VCaP (cell line): ENCODE results near the gene FER1L5.

Experiments
- H3K27ac ChIP-seq: fragments of 450-650 bp; 2 replicates; pipeline ENCODE4 v1.5.1; 2017
- TF ChIP-seq, protein P1 (sequence below): fragments of 450-650 bp; conservative IDR thresholded peaks from 2 replicates; pipeline ENCODE4 v1.5.1; 2017; ENCODE audit warnings: mild to moderate bottlenecking, moderate library complexity

FER1L5 gene

GRCh38 chr2:96623116-96623515, 19.4 kb upstream of the FER1L5 start:
- H3K27ac ChIP-seq = no peak overlapping the region
- TF ChIP-seq, protein P1, sequence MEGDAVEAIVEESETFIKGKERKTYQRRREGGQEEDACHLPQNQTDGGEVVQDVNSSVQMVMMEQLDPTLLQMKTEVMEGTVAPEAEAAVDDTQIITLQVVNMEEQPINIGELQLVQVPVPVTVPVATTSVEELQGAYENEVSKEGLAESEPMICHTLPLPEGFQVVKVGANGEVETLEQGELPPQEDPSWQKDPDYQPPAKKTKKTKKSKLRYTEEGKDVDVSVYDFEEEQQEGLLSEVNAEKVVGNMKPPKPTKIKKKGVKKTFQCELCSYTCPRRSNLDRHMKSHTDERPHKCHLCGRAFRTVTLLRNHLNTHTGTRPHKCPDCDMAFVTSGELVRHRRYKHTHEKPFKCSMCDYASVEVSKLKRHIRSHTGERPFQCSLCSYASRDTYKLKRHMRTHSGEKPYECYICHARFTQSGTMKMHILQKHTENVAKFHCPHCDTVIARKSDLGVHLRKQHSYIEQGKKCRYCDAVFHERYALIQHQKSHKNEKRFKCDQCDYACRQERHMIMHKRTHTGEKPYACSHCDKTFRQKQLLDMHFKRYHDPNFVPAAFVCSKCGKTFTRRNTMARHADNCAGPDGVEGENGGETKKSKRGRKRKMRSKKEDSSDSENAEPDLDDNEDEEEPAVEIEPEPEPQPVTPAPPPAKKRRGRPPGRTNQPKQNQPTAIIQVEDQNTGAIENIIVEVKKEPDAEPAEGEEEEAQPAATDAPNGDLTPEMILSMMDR = no peak

DNA sequence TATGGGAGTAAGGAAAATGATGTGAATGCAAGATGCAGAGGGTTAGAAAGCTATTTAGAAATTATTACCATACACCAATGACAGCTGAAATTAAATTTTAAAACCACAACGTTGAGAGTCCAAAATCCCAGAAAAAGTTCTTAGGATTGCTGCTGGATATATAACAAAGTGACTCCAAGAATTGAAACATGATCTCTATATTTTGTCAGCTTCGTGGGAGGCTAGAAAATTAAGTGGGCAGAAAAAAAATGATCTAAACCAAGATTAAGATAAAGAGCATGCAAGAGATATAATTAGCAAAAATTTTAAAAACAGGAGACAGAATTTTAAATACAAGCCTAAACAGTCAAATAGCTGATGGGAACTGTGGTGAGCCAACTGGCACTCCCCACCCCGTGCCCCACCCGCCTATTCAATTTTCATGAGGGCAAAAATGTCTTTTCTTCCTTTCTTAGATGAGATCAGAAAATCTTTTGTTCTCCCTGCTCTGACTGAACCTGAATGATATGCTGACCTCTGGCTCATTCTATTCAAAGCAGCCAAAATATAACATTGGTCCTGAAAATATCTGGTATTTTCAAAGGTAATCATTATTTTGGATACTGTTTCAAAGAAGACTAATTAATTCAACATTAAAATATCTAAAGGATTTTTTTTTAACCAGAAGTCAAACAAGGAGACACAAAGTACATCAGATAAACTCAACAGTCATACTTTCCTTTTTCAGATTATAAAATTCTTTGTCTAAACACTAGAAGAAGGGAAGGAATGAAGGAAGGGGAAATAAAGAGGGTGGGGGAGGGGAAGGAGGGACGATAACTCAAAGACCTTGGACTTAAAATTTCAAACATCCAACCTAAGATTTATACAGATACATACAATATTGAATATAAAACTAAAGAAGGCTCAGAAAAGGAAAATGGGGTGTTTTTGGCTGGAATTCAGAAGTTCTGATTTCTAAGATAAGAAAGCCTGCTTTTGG, 16.7 kb upstream of the FER1L5 start:
- no peak overlapping the region for H3K27ac ChIP-seq
- TF ChIP-seq, protein P1 = no peak

GRCh38 chr2:96626553-96626942, 16.0 kb upstream of the FER1L5 start:
- no peak overlapping the region for H3K27ac ChIP-seq
- TF ChIP-seq, protein P1 = no peak

- TF ChIP-seq, protein P1 = no peak
Observed at GRCh38 chr2:96631804-96632435, 10.6 kb upstream of the FER1L5 start.

DNA sequence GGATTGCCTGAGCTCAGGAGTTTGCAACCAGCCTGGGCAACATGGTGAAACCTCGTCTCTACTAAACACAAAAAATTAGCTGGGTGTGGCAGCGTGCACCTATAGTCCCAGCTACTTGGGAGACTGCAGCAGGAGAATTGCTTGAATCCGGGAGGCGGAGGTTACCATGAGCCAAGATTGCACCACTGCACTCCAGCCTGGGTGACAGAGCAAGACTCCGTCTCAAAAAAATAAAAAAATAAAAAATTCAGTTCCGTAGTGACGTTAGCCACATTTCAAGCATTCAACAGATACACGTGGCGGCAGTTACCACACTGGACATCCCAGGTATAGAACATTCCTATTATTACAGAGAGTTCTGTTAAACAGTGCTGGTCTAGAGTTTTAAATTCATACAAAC, 8.9 kb upstream of the FER1L5 start:
- TF ChIP-seq, protein P1 = no peak
- H3K27ac ChIP-seq = no peak overlapping the region

More at GRCh38 chr2:96631804-96632435, 10.6 kb upstream of the FER1L5 start:
- H3K27ac ChIP-seq = no peak overlapping the region

- peak overlapping the region; percentile 86; the same call in 1 of the 2 replicates for H3K27ac ChIP-seq
- TF ChIP-seq, protein P1 = no peak
Observed at GRCh38 chr2:96636551-96637171, 5.9 kb upstream of the FER1L5 start.
